ENCODE measurements around the gene GLI1. TPM values are rescaled to one million over a fixed set of nuclear protein-coding genes. Genes with fewer than 3 reads are reported as not detected.
A peak's percentile ranks its signal among the peaks of the same experiment; 100 is the strongest.

GLI1 gene
- total and polyA plus RNA-seq, 2 of the 13 experiments (the other 11 are each of a cell fraction or from before 2014, with no cell fraction given), result 0.09 to 0.20 TPM

GRCh38 chr12:57434517-57435223, 24.9 kb upstream of the GLI1 start, which contains the start of gene INHBC (continued):
- no peak for TF ChIP-seq MNT (IDR thresholded peaks at IDR 0.05)
- TF ChIP-seq ZBTB7A (CRISPR knock-in tag; IDR thresholded peaks at IDR 0.05), result 0 out of 2 replicates have a peak, but pooled peaks have one; percentile 10
- TF ChIP-seq AHDC1 (CRISPR knock-in tag; IDR thresholded peaks at IDR 0.05; ENCODE audit: borderline replicate concordance), result no peak
- no peak; the same call in 1 of the 2 replicates for TF ChIP-seq ZNF704 (CRISPR knock-in tag; IDR thresholded peaks at IDR 0.05; ENCODE audit: borderline replicate concordance)
- TF ChIP-seq HIC2 (CRISPR knock-in tag; IDR thresholded peaks at IDR 0.05; ENCODE audit: low read depth), result no peak
- TF ChIP-seq ZNF576 (CRISPR knock-in tag; IDR thresholded peaks at IDR 0.05), result no peak
- no peak for TF ChIP-seq DNMT3B (CRISPR knock-in tag; conservative IDR thresholded peaks at IDR 0.05)
- no peak for TF ChIP-seq FLYWCH1 (CRISPR knock-in tag; IDR thresholded peaks at IDR 0.05)
- TF ChIP-seq GABPB1 (CRISPR knock-in tag; IDR thresholded peaks at IDR 0.05), result no peak; the same call in 1 of the 2 replicates
- no peak for TF ChIP-seq ZNF138 (CRISPR knock-in tag; IDR thresholded peaks at IDR 0.05; ENCODE audit: low read depth)
- no peak for TF ChIP-seq ZNF557 (CRISPR knock-in tag; IDR thresholded peaks at IDR 0.05)
- no peak for TF ChIP-seq ZNF446 (CRISPR knock-in tag; IDR thresholded peaks at IDR 0.05)
- no peak for TF ChIP-seq ZFP1 (CRISPR knock-in tag; IDR thresholded peaks at IDR 0.05)

All from HepG2 (cell line).